ENCODE results near the gene XIRP1.

The XIRP1 gene

DNA sequence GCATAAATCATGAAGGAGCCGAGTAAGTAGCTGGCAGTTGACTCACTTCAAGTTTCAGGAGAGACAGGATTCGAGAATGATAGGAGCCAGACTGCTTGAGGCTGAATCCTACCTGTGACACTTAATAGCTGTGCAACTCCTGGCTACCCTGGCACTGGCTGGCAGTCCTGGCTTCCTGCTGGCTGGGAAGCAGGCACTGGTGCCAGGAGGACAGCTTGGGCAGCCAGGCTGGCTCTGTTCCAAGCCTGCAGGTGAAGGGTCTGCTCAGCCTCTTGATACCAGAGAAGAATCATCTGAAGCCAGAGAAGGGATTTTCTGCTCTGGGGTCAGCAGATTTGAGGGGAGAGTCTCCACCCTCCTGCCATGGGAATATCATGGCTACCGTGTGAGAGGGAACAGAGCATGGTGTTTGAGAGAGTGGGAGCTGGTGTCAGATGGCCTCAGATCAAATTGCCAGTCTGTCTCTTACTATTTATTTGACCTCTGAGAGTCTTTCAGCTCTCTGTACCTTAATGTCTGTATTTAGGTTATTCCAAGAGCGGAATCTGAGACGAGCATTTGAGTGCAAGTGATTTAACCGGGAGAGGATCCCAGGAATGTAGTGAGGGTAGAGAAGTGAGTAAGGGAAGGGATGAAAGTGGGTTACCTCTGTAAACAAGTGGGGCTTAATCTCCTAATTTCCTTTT is 4.4 kb upstream of the XIRP1 start:
- Mint-ChIP-seq H3K27ac (peak overlapping the region; percentile 64), H3K9me3 (no peaks in the 10 kb centered on the region), H3K4me3 (no peak overlapping the region), H3K4me1 (peaks cover 32% of the 10 kb centered on the region), H3K36me3 (no peaks in the 10 kb centered on the region), H3K27me3 (peaks cover 3% of the 10 kb centered on the region)

- Mint-ChIP-seq H3K4me1 (peaks cover 32% of the 10 kb centered on the region), H3K27ac (peak overlapping the region; percentile 81), H3K27me3 (no peaks in the 10 kb centered on the region), H3K36me3 (no peaks in the 10 kb centered on the region), H3K9me3 (no peaks in the 10 kb centered on the region), H3K4me3 (no peak overlapping the region)
Measured at GRCh38 chr3:39196034-39196433, 3.6 kb upstream of the XIRP1 start.

GRCh38 chr3:39193391-39193790 is 996 bp upstream of the XIRP1 start:
- H3K4me3 Mint-ChIP-seq = no peak overlapping the region
- H3K9me3 Mint-ChIP-seq = no peaks in the 10 kb centered on the region
- no peak overlapping the region for H3K27ac Mint-ChIP-seq
- H3K27me3 Mint-ChIP-seq = no peaks in the 10 kb centered on the region
- H3K4me1 Mint-ChIP-seq = peaks cover 39% of the 10 kb centered on the region
- H3K36me3 Mint-ChIP-seq = no peaks in the 10 kb centered on the region

GRCh38 chr3:39191773-39192172 is 622 bp downstream of the XIRP1 start:
- H3K4me3 Mint-ChIP-seq = peak overlapping the region; percentile 79
- H3K27ac Mint-ChIP-seq = peak overlapping the region; percentile 74
- H3K9me3 Mint-ChIP-seq = no peaks in the 10 kb centered on the region
- H3K4me1 Mint-ChIP-seq = peaks cover 39% of the 10 kb centered on the region
- H3K27me3 Mint-ChIP-seq = no peaks in the 10 kb centered on the region
- no peaks in the 10 kb centered on the region for H3K36me3 Mint-ChIP-seq

DNA sequence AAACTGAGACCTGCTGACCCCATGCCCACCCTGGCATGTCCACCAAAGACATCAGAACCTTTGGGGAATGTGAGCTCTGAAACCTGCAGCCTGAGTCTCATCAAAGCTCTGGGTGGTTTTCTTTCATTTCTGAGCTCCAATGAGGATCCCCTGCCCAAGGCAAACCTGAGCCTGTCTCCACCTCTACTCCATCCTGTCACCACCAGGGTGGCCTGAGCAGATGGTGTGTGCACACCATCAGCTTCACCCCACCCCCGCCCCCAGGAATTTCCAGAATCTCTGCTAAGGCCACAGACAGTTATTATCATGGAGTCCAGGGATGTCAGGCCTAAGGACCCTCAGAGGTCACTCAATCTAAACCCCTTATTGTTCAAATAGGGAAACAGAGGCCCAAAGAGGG is 1.3 kb downstream of the XIRP1 start:
- Mint-ChIP-seq H3K9me3 (no peaks in the 10 kb centered on the region), H3K36me3 (no peaks in the 10 kb centered on the region), H3K27ac (no peak overlapping the region), H3K27me3 (no peaks in the 10 kb centered on the region), H3K4me3 (peak overlapping the region; percentile 79), H3K4me1 (peaks cover 34% of the 10 kb centered on the region)

GRCh38 chr3:39190281-39191025 is 1.9 kb downstream of the XIRP1 start:
- H3K27me3 Mint-ChIP-seq = no peaks in the 10 kb centered on the region
- peaks cover 27% of the 10 kb centered on the region for H3K4me1 Mint-ChIP-seq
- H3K9me3 Mint-ChIP-seq = no peaks in the 10 kb centered on the region
- H3K36me3 Mint-ChIP-seq = no peaks in the 10 kb centered on the region
- H3K27ac Mint-ChIP-seq = peak overlapping the region; percentile 46
- no peak overlapping the region for H3K4me3 Mint-ChIP-seq

GRCh38 chr3:39189959-39190269 is 2.5 kb downstream of the XIRP1 start:
- no peaks in the 10 kb centered on the region for H3K27me3 Mint-ChIP-seq
- peaks cover 24% of the 10 kb centered on the region for H3K4me1 Mint-ChIP-seq
- peak overlapping the region; percentile 67 for H3K4me3 Mint-ChIP-seq
- peak overlapping the region; percentile 77 for H3K27ac Mint-ChIP-seq
- H3K9me3 Mint-ChIP-seq = no peaks in the 10 kb centered on the region
- no peaks in the 10 kb centered on the region for H3K36me3 Mint-ChIP-seq

- Mint-ChIP-seq H3K27me3 (no peaks in the 10 kb centered on the region), H3K4me3 (peak overlapping the region; percentile 67), H3K36me3 (no peaks in the 10 kb centered on the region), H3K4me1 (peaks cover 24% of the 10 kb centered on the region), H3K9me3 (no peaks in the 10 kb centered on the region), H3K27ac (peak overlapping the region; percentile 77)
Measured at GRCh38 chr3:39189150-39189958, 3.0 kb downstream of the XIRP1 start.

GRCh38 chr3:39188271-39189149 is 3.9 kb downstream of the XIRP1 start:
- Mint-ChIP-seq H3K27ac (no peak overlapping the region), H3K27me3 (no peaks in the 10 kb centered on the region), H3K36me3 (no peaks in the 10 kb centered on the region), H3K4me3 (no peak overlapping the region), H3K9me3 (no peaks in the 10 kb centered on the region), H3K4me1 (peaks cover 21% of the 10 kb centered on the region)

DNA sequence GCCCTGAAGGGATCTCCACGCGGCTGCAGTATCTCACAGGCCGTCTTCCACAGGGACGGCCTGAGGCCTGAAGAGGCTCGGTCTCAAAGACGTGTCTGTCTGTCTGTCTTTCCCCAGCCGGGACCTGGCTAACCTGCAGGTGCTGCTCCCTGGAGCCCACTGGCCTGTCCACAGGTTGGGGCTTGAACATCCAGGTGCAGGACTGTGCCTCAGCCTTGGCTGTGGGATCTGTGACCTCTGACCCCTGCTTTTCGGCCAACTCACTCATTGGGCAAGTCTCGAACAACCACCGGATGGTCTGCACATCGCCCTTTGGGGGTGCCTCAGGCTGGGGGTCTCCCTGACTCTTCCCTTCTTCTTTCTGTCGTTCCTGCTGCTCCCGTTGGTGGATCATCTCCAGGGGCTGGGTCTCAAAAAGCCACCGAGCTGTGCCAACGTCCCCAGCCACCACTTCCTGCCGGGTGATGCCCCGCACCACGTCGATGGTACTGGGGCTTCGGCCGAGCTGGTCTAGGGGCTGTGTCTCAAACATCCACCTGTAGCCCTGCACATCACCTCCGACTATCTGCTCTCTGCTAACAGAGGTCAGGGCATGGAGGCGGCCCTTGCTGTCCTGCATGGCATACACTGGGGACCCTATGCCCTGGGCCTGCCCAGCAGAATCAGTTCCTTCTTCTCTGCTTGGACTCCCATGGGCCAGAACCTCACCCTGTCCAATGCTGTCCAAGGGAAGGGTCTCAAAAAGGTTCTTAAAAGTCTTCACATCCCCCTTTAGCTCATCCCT is 4.8 kb downstream of the XIRP1 start:
- Mint-ChIP-seq H3K9me3 (no peaks in the 10 kb centered on the region), H3K27ac (no peak overlapping the region), H3K27me3 (no peaks in the 10 kb centered on the region), H3K4me3 (no peak overlapping the region), H3K4me1 (peaks cover 14% of the 10 kb centered on the region), H3K36me3 (no peaks in the 10 kb centered on the region)

- Mint-ChIP-seq H3K9me3 (no peaks in the 10 kb centered on the region), H3K36me3 (no peaks in the 10 kb centered on the region), H3K4me3 (no peak overlapping the region), H3K27ac (no peak overlapping the region), H3K27me3 (no peaks in the 10 kb centered on the region), H3K4me1 (peaks cover 7% of the 10 kb centered on the region)
Measured at GRCh38 chr3:39186692-39187151, 5.7 kb downstream of the XIRP1 start.

GRCh38 chr3:39185959-39186691 is 6.3 kb downstream of the XIRP1 start:
- H3K27ac Mint-ChIP-seq = no peak overlapping the region
- no peak overlapping the region for H3K4me3 Mint-ChIP-seq
- peaks cover 10% of the 10 kb centered on the region for H3K4me1 Mint-ChIP-seq
- no peaks in the 10 kb centered on the region for H3K27me3 Mint-ChIP-seq
- H3K36me3 Mint-ChIP-seq = no peaks in the 10 kb centered on the region
- H3K9me3 Mint-ChIP-seq = no peaks in the 10 kb centered on the region

DNA sequence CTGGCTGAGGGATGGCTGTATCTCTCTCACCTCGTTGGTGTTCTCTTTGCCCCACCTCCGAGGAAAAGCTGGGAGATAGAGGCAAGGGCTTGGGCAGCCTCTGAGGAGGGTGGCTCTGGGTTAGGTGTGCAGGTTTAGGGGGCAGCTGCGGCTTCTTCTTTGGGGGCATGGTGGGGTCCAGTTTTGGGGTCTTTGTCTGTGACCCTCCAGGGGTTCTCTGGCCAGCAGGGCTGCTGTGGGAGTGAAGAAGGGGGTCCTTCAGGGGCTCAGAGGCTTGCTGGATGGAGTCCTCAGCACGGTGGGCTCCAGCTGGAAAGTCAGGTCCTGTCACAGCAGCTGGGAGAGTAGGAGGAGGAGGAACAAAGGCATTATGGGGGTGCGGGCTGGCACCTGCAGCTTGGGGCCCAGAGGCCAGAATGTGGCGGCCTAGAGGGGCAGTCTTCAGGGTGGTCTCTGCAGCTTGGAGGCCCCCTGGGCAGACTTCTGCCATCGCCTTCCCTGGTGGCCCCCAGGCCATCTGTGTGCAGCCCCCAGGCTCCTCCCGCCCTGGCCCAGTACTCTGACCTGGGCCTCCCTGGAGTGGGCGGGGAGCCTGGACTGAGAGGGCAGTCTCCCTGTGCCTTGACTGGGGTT is 7.0 kb downstream of the XIRP1 start:
- no peaks in the 10 kb centered on the region for H3K9me3 Mint-ChIP-seq
- no peaks in the 10 kb centered on the region for H3K36me3 Mint-ChIP-seq
- no peak overlapping the region for H3K4me3 Mint-ChIP-seq
- no peak overlapping the region for H3K27ac Mint-ChIP-seq
- H3K4me1 Mint-ChIP-seq = peaks cover 14% of the 10 kb centered on the region
- H3K27me3 Mint-ChIP-seq = no peaks in the 10 kb centered on the region

DNA sequence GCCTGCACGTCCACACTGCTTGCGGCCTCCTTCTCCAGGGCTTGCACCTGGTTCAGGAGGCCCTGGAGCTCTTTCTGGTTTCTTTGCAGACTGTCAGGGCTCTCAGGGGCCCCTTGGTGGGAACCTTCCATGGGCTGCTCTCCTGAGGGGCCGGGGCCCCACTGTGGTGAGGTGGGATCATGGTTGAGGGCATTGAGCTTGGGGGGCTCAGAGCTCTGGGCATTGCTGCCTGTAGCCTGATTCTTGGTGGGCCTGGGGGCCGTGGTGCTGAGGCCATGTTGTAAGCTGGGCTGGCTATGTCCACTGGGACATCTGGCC is 7.5 kb downstream of the XIRP1 start:
- Mint-ChIP-seq H3K27ac (no peak overlapping the region), H3K4me3 (no peak overlapping the region), H3K36me3 (no peaks in the 10 kb centered on the region), H3K9me3 (no peaks in the 10 kb centered on the region), H3K4me1 (peaks cover 18% of the 10 kb centered on the region), H3K27me3 (no peaks in the 10 kb centered on the region)

All from activated naive CD4-positive, alpha-beta T cell treated with anti-CD3 and anti-CD28 coated beads, Interleukin-2, amount 50 U/mL, for 24 hours (primary cell).